Prostate gland (tissue), 2 donors: ENCODE results near the gene IDNK.
A peak's percentile ranks its signal among the peaks of the same experiment; 100 is the strongest.

Source experiments
- CTCF ChIP-seq, 4 experiments: fragments of 200-600 bp in 2 of 4; fragments of 450-650 bp in 2 of 4; sonication (generic) in 2 of 4; IDR thresholded peaks; 1 replicate in 3 of 4; 2 replicates in 1 of 4; pipeline ENCODE4 v1.5.1; 2016 to 2019; ENCODE audit warnings: antibody characterized with exemption in 4 of 4, mild to moderate bottlenecking in 2 of 4, moderate library complexity in 2 of 4
- POLR2A ChIP-seq: fragments of 450-650 bp; IDR thresholded peaks from one replicate; pipeline ENCODE4 v1.6.1; 2016; ENCODE audit warnings: antibody characterized with exemption, mild to moderate bottlenecking
- POLR2AphosphoS5 ChIP-seq: sonication (generic); formaldehyde crosslinking; IDR thresholded peaks from one replicate; pipeline ENCODE4 v1.6.1; 2017; ENCODE audit warnings: antibody characterized with exemption

- TF ChIP-seq CTCF (IDR thresholded peaks at IDR 0.05) (peak in 3 of 4 experiments; percentile 34 to 58 (median 47)), POLR2AphosphoS5 (peak; percentile 14), POLR2A (no peak)
Measured at GRCh38 chr9:83620841-83621636, 1.9 kb upstream of the IDNK start.
